ENCODE data around the gene ARHGAP5.

DNA sequence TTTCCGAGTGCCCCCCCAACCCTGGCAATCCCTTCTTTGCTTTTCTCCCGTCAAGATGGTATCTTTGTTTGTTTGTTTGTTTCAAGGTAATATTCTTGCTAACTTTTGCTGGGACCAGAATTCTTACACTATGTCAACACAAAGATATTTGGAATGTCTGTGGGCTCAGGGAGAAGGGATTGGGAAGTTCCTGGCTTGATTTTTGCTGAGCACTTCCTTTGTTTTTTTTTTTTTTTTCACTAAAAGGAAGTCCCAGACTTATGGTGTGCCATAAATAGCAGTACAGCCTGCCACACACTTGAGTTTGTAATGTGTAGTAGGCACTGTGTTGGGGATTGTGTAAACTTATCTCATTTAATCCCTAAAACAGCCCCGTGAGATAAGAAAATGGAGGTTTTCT is 113.6 kb downstream of the ARHGAP5 start:
- TF ChIP-seq MAX (CRISPR knock-in tag; IDR thresholded peaks at IDR 0.05) (no peak), CTCF (IDR thresholded peaks at IDR 0.05) (no peak), SMAD4 (CRISPR knock-in tag; IDR thresholded peaks at IDR 0.05) (no peak)
- TF ChIP-seq, protein P1, sequence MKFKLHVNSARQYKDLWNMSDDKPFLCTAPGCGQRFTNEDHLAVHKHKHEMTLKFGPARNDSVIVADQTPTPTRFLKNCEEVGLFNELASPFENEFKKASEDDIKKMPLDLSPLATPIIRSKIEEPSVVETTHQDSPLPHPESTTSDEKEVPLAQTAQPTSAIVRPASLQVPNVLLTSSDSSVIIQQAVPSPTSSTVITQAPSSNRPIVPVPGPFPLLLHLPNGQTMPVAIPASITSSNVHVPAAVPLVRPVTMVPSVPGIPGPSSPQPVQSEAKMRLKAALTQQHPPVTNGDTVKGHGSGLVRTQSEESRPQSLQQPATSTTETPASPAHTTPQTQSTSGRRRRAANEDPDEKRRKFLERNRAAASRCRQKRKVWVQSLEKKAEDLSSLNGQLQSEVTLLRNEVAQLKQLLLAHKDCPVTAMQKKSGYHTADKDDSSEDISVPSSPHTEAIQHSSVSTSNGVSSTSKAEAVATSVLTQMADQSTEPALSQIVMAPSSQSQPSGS (CRISPR knock-in tag; IDR thresholded peaks at IDR 0.05; ENCODE audit: borderline replicate concordance, low read depth): no peak
